Activated CD4-positive, alpha-beta memory T cell treated with anti-CD3 and anti-CD28 coated beads for 36 hours (primary cell): Measurements from ENCODE around the gene IQCM. TPM values are rescaled to one million over a fixed set of nuclear protein-coding genes. Genes with fewer than 3 reads are reported as not detected.

ENCODE experiments used
- CTCF ChIA-PET: fragments of 350-600 bp; sonication (Branson Sonifier 250); formaldehyde crosslinking; loops from one replicate; lab custom pipeline; 2021; ENCODE audit warnings: antibody characterized with exemption, inconsistent platforms; lab: Charles Lee
- POLR2A ChIA-PET: fragments of 350-600 bp; sonication (Branson Sonifier 250); formaldehyde crosslinking; loops from one replicate; lab custom pipeline; 2021; ENCODE audit warnings: antibody characterized with exemption; lab: Charles Lee
- DNase-seq: peaks from one replicate; pipeline ENCODE4 v3.0.0-alpha.2; 2020
- H3K27ac Mint-ChIP-seq: one replicate; pipeline ENCODE4 v1.8.0; 2021; ENCODE audit warnings: mixed read lengths
- H3K27me3 Mint-ChIP-seq: one replicate; pipeline ENCODE4 v1.8.0; 2021; ENCODE audit warnings: mixed read lengths
- H3K36me3 Mint-ChIP-seq: one replicate; pipeline ENCODE4 v1.8.0; 2021; ENCODE audit warnings: mixed read lengths
- H3K4me1 Mint-ChIP-seq: one replicate; pipeline ENCODE4 v1.8.0; 2021; ENCODE audit warnings: low read depth, mixed read lengths
- H3K4me3 Mint-ChIP-seq: one replicate; pipeline ENCODE4 v1.8.0; 2021; ENCODE audit warnings: mild to moderate bottlenecking, mixed read lengths
- H3K9me3 Mint-ChIP-seq: one replicate; pipeline ENCODE4 v1.8.0; 2021; ENCODE audit warnings: mixed read lengths
- intact Hi-C: fragments of 100-400 bp; cut with micrococcal nuclease; formaldehyde crosslinking; loops from one replicate; pipeline ENCODE4 v1.15.1; 2023
- total RNA-seq, 2 experiments: library from RNA; stranded (reverse); gene quantifications; one replicate each; pipeline ENCODE4 v1.2.3, GENCODE V29; 2021

Gene IQCM
- total RNA-seq, 2 experiments from 2014 or later = not detected

DNA sequence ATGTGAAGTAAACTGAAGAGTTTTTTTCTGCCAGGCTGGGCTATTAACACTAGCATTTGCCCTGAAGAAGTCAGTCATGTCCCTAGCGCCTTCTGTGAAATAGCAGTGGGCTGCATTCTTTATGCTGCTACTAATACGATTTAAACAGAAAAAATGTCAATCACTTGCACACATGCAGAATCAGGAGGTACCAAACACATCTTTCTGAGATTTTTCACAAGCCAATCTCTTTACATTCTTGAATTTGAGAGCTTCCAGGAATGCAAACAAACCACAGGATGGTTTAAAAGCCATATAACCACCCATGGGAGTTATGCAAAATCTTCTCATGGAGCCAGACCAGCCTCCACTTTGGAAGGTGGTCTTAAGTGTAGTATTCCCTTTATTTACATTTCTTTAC is 220.1 kb downstream of the IQCM start:
- Mint-ChIP-seq H3K36me3 (no peaks in the 10 kb centered on the region), H3K4me1 (no peaks in the 10 kb centered on the region), H3K27me3 (no peaks in the 10 kb centered on the region), H3K9me3 (peaks cover 12% of the 10 kb centered on the region), H3K4me3 (no peak overlapping the region), H3K27ac (no peak overlapping the region)
- intact Hi-C loops = no loop called here
- ChIA-PET POLR2A (no interaction called here), CTCF (no interaction called here)
- DNase-seq = no peak

DNA sequence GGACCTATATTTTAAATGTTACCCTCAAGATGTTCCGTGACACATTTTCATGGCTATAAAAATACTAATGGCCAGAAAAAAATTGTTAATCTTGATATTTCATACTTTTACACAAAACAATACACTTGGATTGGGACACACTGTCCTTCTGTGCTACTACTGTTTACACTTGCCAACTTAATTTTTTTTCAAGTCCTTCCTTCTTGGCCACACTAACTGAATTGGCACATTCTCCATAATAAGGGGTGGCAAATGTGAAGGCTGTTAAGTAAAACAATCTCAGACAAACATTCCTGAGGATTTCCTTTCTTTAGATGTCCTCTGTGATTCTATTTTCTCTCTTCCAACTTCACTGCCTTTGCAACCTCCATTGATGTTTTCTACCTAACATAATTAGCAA is 225.8 kb downstream of the IQCM start:
- Mint-ChIP-seq H3K4me1 (no peaks in the 10 kb centered on the region), H3K27me3 (no peaks in the 10 kb centered on the region), H3K9me3 (peaks cover 12% of the 10 kb centered on the region), H3K36me3 (no peaks in the 10 kb centered on the region), H3K4me3 (no peak overlapping the region), H3K27ac (no peak overlapping the region)
- CTCF ChIA-PET = no interaction called here
- intact Hi-C loops = no loop called here
- POLR2A ChIA-PET = no interaction called here
- DNase-seq = no peak

GRCh38 chr4:149584722-149585121 is 230.9 kb downstream of the IQCM start:
- CTCF ChIA-PET = interaction anchor here (0.5 kb wide), 1 partner anchor 12 kb away, joined by 3 read pairs; no protein-coding TSS in a partner anchor
- no peaks in the 10 kb centered on the region for H3K9me3 Mint-ChIP-seq
- intact Hi-C loops = no loop called here
- H3K36me3 Mint-ChIP-seq = no peaks in the 10 kb centered on the region
- DNase-seq = no peak
- no peak overlapping the region for H3K27ac Mint-ChIP-seq
- H3K27me3 Mint-ChIP-seq = no peaks in the 10 kb centered on the region
- POLR2A ChIA-PET = no interaction called here
- H3K4me3 Mint-ChIP-seq = no peak overlapping the region
- H3K4me1 Mint-ChIP-seq = no peaks in the 10 kb centered on the region

DNA sequence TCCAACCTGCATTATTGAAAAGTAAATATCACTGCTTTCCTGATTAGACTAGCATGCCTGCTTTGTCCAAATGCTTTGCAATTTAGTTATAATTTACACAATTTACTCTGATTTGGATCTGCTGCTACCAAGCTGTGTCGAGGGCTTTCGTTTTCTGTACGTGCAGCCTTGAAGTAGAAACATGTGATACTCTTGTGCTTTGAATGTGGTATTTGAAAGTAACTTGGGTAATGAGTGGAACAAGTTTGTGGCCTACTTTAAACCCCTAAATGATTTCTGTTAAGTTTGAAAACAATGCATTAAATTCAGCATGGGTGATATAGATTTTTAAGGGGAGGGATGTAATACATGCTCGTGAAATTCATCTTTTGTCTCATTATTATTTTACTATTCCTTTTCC is 240.7 kb downstream of the IQCM start:
- no peak for DNase-seq
- CTCF ChIA-PET = no interaction called here

GRCh38 chr4:149572716-149573115 is 242.9 kb downstream of the IQCM start:
- Mint-ChIP-seq H3K4me3 (no peak overlapping the region), H3K4me1 (no peaks in the 10 kb centered on the region), H3K9me3 (no peaks in the 10 kb centered on the region), H3K36me3 (no peaks in the 10 kb centered on the region), H3K27ac (no peak overlapping the region), H3K27me3 (no peaks in the 10 kb centered on the region)
- no peak for DNase-seq
- intact Hi-C loops = no loop called here
- ChIA-PET CTCF (interaction anchor here (0.7 kb wide), 1 partner anchor 12 kb away, joined by 3 read pairs; no protein-coding TSS in a partner anchor), POLR2A (no interaction called here)

More for the DNA sequence above, 240.7 kb downstream of the IQCM start:
- intact Hi-C loops = no loop called here
- POLR2A ChIA-PET = no interaction called here
- no peak overlapping the region for H3K4me3 Mint-ChIP-seq
- H3K36me3 Mint-ChIP-seq = no peaks in the 10 kb centered on the region
- H3K27ac Mint-ChIP-seq = no peak overlapping the region
- H3K9me3 Mint-ChIP-seq = no peaks in the 10 kb centered on the region
- no peaks in the 10 kb centered on the region for H3K4me1 Mint-ChIP-seq
- no peaks in the 10 kb centered on the region for H3K27me3 Mint-ChIP-seq

DNA sequence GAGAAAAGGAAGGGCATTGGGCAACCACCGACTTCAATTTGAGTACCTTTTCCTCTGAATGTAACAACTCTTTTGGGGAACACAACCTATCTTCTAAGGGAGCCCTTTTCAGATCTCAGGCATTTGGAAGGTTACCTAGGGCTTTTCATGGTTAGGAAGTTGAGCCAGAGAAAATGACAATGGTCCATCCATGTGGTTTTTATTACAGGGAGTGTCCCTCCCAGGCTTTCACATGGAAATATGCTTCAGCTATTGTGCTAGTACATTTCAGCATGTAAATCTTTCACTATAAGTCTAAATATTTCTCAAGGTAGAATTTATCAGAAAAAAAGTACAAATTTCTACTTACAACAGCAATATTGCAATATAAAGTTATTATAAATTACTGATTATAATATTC is 259.8 kb downstream of the IQCM start:
- Mint-ChIP-seq H3K27ac (no peak overlapping the region), H3K36me3 (no peaks in the 10 kb centered on the region), H3K4me3 (no peak overlapping the region), H3K9me3 (no peaks in the 10 kb centered on the region), H3K27me3 (no peaks in the 10 kb centered on the region), H3K4me1 (no peaks in the 10 kb centered on the region)
- no peak for DNase-seq
- intact Hi-C loops = no loop called here
- ChIA-PET POLR2A (no interaction called here), CTCF (no interaction called here)

DNA sequence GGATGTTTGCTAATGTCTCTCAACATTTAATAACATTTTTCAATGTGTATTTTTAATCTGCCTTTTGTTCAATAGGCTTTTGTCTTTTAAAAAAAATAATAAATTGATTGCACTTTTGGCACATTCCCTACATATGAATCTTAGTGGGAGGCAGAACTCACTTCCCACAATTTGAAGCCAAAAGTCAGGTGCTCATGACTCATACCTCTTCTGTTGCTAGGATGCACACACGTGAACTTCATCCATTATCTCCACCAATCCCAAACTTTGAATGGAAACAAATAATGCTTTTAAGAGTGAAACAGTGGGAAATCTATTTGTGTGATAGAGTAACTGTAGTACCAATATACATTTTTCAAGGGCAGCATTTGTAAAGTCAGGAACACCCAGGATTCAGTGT is 260.5 kb downstream of the IQCM start:
- no peaks in the 10 kb centered on the region for H3K9me3 Mint-ChIP-seq
- POLR2A ChIA-PET = no interaction called here
- H3K36me3 Mint-ChIP-seq = no peaks in the 10 kb centered on the region
- no peak overlapping the region for H3K4me3 Mint-ChIP-seq
- no peaks in the 10 kb centered on the region for H3K27me3 Mint-ChIP-seq
- no peak overlapping the region for H3K27ac Mint-ChIP-seq
- CTCF ChIA-PET = no interaction called here
- intact Hi-C loops = no loop called here
- no peak for DNase-seq
- H3K4me1 Mint-ChIP-seq = no peaks in the 10 kb centered on the region

- Mint-ChIP-seq H3K4me1 (no peaks in the 10 kb centered on the region), H3K36me3 (no peaks in the 10 kb centered on the region), H3K9me3 (no peaks in the 10 kb centered on the region), H3K4me3 (no peak overlapping the region), H3K27me3 (no peaks in the 10 kb centered on the region), H3K27ac (no peak overlapping the region)
- no peak for DNase-seq
- intact Hi-C loops = no loop called here
- POLR2A ChIA-PET = no interaction called here
- CTCF ChIA-PET = no interaction called here
Measured at GRCh38 chr4:149553959-149554520, 261.6 kb downstream of the IQCM start.

GRCh38 chr4:149552601-149553000 is 263.0 kb downstream of the IQCM start:
- no peaks in the 10 kb centered on the region for H3K27me3 Mint-ChIP-seq
- no peaks in the 10 kb centered on the region for H3K9me3 Mint-ChIP-seq
- H3K4me3 Mint-ChIP-seq = no peak overlapping the region

GRCh38 chr4:149549911-149550310 is 265.7 kb downstream of the IQCM start:
- no peak overlapping the region for H3K27ac Mint-ChIP-seq
- DNase-seq = no peak
- no peaks in the 10 kb centered on the region for H3K4me1 Mint-ChIP-seq

More at GRCh38 chr4:149552601-149553000, 263.0 kb downstream of the IQCM start:
- no peak overlapping the region for H3K27ac Mint-ChIP-seq
- no peaks in the 10 kb centered on the region for H3K4me1 Mint-ChIP-seq
- ChIA-PET POLR2A (no interaction called here), CTCF (no interaction called here)
- H3K36me3 Mint-ChIP-seq = no peaks in the 10 kb centered on the region
- intact Hi-C loops = no loop called here
- DNase-seq = no peak

GRCh38 chr4:149534779-149535178 is 280.9 kb downstream of the IQCM start:
- CTCF ChIA-PET = no interaction called here
- Mint-ChIP-seq H3K4me3 (no peak overlapping the region), H3K36me3 (no peaks in the 10 kb centered on the region), H3K9me3 (peaks cover 9% of the 10 kb centered on the region), H3K27me3 (no peaks in the 10 kb centered on the region), H3K4me1 (no peaks in the 10 kb centered on the region), H3K27ac (no peak overlapping the region)
- DNase-seq = no peak
- POLR2A ChIA-PET = no interaction called here
- intact Hi-C loops = no loop called here

More at GRCh38 chr4:149549911-149550310, 265.7 kb downstream of the IQCM start:
- no peak overlapping the region for H3K4me3 Mint-ChIP-seq
- POLR2A ChIA-PET = no interaction called here
- no peaks in the 10 kb centered on the region for H3K36me3 Mint-ChIP-seq
- no peaks in the 10 kb centered on the region for H3K27me3 Mint-ChIP-seq
- H3K9me3 Mint-ChIP-seq = peaks cover 4% of the 10 kb centered on the region
- intact Hi-C loops = no loop called here
- CTCF ChIA-PET = no interaction called here

GRCh38 chr4:149531861-149532260 is 283.8 kb downstream of the IQCM start:
- intact Hi-C loops = no loop called here
- H3K9me3 Mint-ChIP-seq = peaks cover 2% of the 10 kb centered on the region
- no peaks in the 10 kb centered on the region for H3K36me3 Mint-ChIP-seq
- DNase-seq = no peak
- H3K27ac Mint-ChIP-seq = no peak overlapping the region
- H3K4me3 Mint-ChIP-seq = no peak overlapping the region
- no peaks in the 10 kb centered on the region for H3K4me1 Mint-ChIP-seq
- ChIA-PET POLR2A (no interaction called here), CTCF (no interaction called here)
- no peaks in the 10 kb centered on the region for H3K27me3 Mint-ChIP-seq

- no peaks in the 10 kb centered on the region for H3K27me3 Mint-ChIP-seq
- POLR2A ChIA-PET = no interaction called here
- H3K4me1 Mint-ChIP-seq = no peaks in the 10 kb centered on the region
- H3K27ac Mint-ChIP-seq = no peak overlapping the region
- H3K36me3 Mint-ChIP-seq = no peaks in the 10 kb centered on the region
- no peak for DNase-seq
- intact Hi-C loops = no loop called here
- CTCF ChIA-PET = no interaction called here
- H3K4me3 Mint-ChIP-seq = no peak overlapping the region
- no peaks in the 10 kb centered on the region for H3K9me3 Mint-ChIP-seq
Measured at GRCh38 chr4:149523039-149523438, 292.6 kb downstream of the IQCM start.
